Measurements from ENCODE around the gene DENND10.
"Not testable (repeated sequence)": the region's sequence is repeated elsewhere in the genome, so short reads cannot be mapped to it uniquely, and the experiment has no call there.

Gene DENND10

GRCh38 chr10:119129721-119130120 lies 25.8 kb downstream of the DENND10 start:
- DNase-seq (ENCODE audit: insufficient read length, low spot score) (no peak), FAIRE-seq (no peak)

- DNase-seq (ENCODE audit: insufficient read length, low spot score) (no peak), FAIRE-seq (no peak)
These were observed 27.8 kb downstream of the DENND10 start for GRCh38 chr10:119131512-119132240.

- FAIRE-seq: no peak
These were observed 28.8 kb downstream of the DENND10 start for GRCh38 chr10:119132521-119133345.

GRCh38 chr10:119133949-119134348 lies 30.0 kb downstream of the DENND10 start:
- FAIRE-seq: no peak

More at GRCh38 chr10:119132521-119133345, 28.8 kb downstream of the DENND10 start:
- DNase-seq (ENCODE audit: insufficient read length, low spot score): no peak

GRCh38 chr10:119135513-119135881 lies 31.6 kb downstream of the DENND10 start:
- DNase-seq (ENCODE audit: insufficient read length, low spot score) (no peak), FAIRE-seq (no peak)

More at GRCh38 chr10:119133949-119134348, 30.0 kb downstream of the DENND10 start:
- DNase-seq (ENCODE audit: insufficient read length, low spot score): no peak

GRCh38 chr10:119136084-119136483 lies 32.2 kb downstream of the DENND10 start:
- FAIRE-seq: no peak
- DNase-seq (ENCODE audit: insufficient read length, low spot score): no peak

- DNase-seq (ENCODE audit: insufficient read length, low spot score); FAIRE-seq: not testable (repeated sequence)
These were observed 34.0 kb downstream of the DENND10 start for GRCh38 chr10:119137878-119138277.

- DNase-seq (ENCODE audit: insufficient read length, low spot score): no peak
- FAIRE-seq: no peak
These were observed 34.7 kb downstream of the DENND10 start for GRCh38 chr10:119138346-119139306.

- FAIRE-seq (no peak), DNase-seq (ENCODE audit: insufficient read length, low spot score) (peak; percentile 45)
These were observed 35.7 kb downstream of the DENND10 start for GRCh38 chr10:119139464-119140067.

GRCh38 chr10:119140603-119141245 lies 36.8 kb downstream of the DENND10 start:
- no peak for FAIRE-seq
- no peak for DNase-seq (ENCODE audit: insufficient read length, low spot score)

GRCh38 chr10:119143657-119144056 lies 39.7 kb downstream of the DENND10 start:
- FAIRE-seq (no peak), DNase-seq (ENCODE audit: insufficient read length, low spot score) (no peak)

GRCh38 chr10:119149157-119149556 lies 45.2 kb downstream of the DENND10 start:
- DNase-seq (ENCODE audit: insufficient read length, low spot score) (no peak), FAIRE-seq (no peak)

GRCh38 chr10:119149729-119150128 lies 45.8 kb downstream of the DENND10 start:
- FAIRE-seq (no peak), DNase-seq (ENCODE audit: insufficient read length, low spot score) (no peak)

- not testable (repeated sequence) for FAIRE-seq; DNase-seq (ENCODE audit: insufficient read length, low spot score)
These were observed 47.7 kb downstream of the DENND10 start for GRCh38 chr10:119151601-119152000.

- FAIRE-seq (no peak), DNase-seq (ENCODE audit: insufficient read length, low spot score) (no peak)
These were observed 49.1 kb downstream of the DENND10 start for GRCh38 chr10:119153041-119153440.

- FAIRE-seq (no peak), DNase-seq (ENCODE audit: insufficient read length, low spot score) (no peak)
These were observed 49.7 kb downstream of the DENND10 start for GRCh38 chr10:119153661-119154060.

GRCh38 chr10:119159332-119159731 lies 55.4 kb downstream of the DENND10 start:
- FAIRE-seq (no peak), DNase-seq (ENCODE audit: insufficient read length, low spot score) (no peak)

GRCh38 chr10:119161680-119162451 lies 58.0 kb downstream of the DENND10 start:
- no peak for DNase-seq (ENCODE audit: insufficient read length, low spot score)
- no peak for FAIRE-seq

Measured in HTR-8/SVneo (cell line).